NCI-H2227 (cell line): ENCODE data around the gene BRAT1.
"Not testable (repeated sequence)": the region's sequence is repeated elsewhere in the genome, so short reads cannot be mapped to it uniquely, and the experiment has no call there.

Source experiments
- DNase-seq: peaks from one replicate; lab custom pipeline; 2025; ENCODE audit not compliant: unreplicated experiment; lab: John Stamatoyannopoulos, UW

The BRAT1 gene

GRCh38 chr7:2539031-2539911 lies 16.1 kb downstream of the BRAT1 start:
- no peak for DNase-seq

- no peak for DNase-seq
Observed at GRCh38 chr7:2537981-2538851, 17.1 kb downstream of the BRAT1 start.

GRCh38 chr7:2535872-2536627 lies 19.3 kb downstream of the BRAT1 start:
- not testable (repeated sequence) for DNase-seq

GRCh38 chr7:2534214-2534613 lies 21.1 kb downstream of the BRAT1 start:
- not testable (repeated sequence) for DNase-seq

GRCh38 chr7:2533566-2533965 lies 21.8 kb downstream of the BRAT1 start:
- not testable (repeated sequence) for DNase-seq

- not testable (repeated sequence) for DNase-seq
Observed at GRCh38 chr7:2532816-2533215, 22.5 kb downstream of the BRAT1 start.

GRCh38 chr7:2532199-2532772 lies 23.0 kb downstream of the BRAT1 start:
- DNase-seq, result not testable (repeated sequence)

GRCh38 chr7:2531796-2532110 lies 23.6 kb downstream of the BRAT1 start:
- DNase-seq, result not testable (repeated sequence)

- DNase-seq, result not testable (repeated sequence)
Observed at GRCh38 chr7:2530994-2531795, 24.1 kb downstream of the BRAT1 start.

GRCh38 chr7:2530071-2530987 lies 25.0 kb downstream of the BRAT1 start:
- no peak for DNase-seq

- DNase-seq, result no peak
Observed at GRCh38 chr7:2529161-2530070, 25.9 kb downstream of the BRAT1 start.

- DNase-seq, result no peak
Observed at GRCh38 chr7:2528481-2529095, 26.7 kb downstream of the BRAT1 start.

- DNase-seq, result no peak
Observed at GRCh38 chr7:2527505-2528467, 27.5 kb downstream of the BRAT1 start.

- DNase-seq, result no peak
Observed at GRCh38 chr7:2526659-2527504, 28.4 kb downstream of the BRAT1 start.
